ENCODE measurements around the gene ASXL1. TPM values are rescaled to one million over a fixed set of nuclear protein-coding genes. Genes with fewer than 3 reads are reported as not detected.
"Not testable (repeated sequence)": the region's sequence is repeated elsewhere in the genome, so short reads cannot be mapped to it uniquely, and the experiment has no call there.

Gene ASXL1
- total RNA-seq, 2 experiments from 2014 or later = 155 to 162 TPM

GRCh38 chr20:32464401-32465091, 106.4 kb downstream of the ASXL1 start:
- H3K4me1 Mint-ChIP-seq (ENCODE audit: low read depth) = no peaks in the 10 kb centered on the region
- CTCF ChIA-PET = no interaction called here
- intact Hi-C loops (cut with micrococcal nuclease) = no loop called here
- no peaks in the 10 kb centered on the region for H3K27me3 Mint-ChIP-seq (ENCODE audit: low read depth)
- H3K9me3 Mint-ChIP-seq = no peaks in the 10 kb centered on the region
- no peak overlapping the region for H3K4me3 Mint-ChIP-seq
- no peaks in the 10 kb centered on the region for H3K36me3 Mint-ChIP-seq (ENCODE audit: low read depth)
- DNase-seq = no peak
- no peak overlapping the region for H3K27ac Mint-ChIP-seq

DNA sequence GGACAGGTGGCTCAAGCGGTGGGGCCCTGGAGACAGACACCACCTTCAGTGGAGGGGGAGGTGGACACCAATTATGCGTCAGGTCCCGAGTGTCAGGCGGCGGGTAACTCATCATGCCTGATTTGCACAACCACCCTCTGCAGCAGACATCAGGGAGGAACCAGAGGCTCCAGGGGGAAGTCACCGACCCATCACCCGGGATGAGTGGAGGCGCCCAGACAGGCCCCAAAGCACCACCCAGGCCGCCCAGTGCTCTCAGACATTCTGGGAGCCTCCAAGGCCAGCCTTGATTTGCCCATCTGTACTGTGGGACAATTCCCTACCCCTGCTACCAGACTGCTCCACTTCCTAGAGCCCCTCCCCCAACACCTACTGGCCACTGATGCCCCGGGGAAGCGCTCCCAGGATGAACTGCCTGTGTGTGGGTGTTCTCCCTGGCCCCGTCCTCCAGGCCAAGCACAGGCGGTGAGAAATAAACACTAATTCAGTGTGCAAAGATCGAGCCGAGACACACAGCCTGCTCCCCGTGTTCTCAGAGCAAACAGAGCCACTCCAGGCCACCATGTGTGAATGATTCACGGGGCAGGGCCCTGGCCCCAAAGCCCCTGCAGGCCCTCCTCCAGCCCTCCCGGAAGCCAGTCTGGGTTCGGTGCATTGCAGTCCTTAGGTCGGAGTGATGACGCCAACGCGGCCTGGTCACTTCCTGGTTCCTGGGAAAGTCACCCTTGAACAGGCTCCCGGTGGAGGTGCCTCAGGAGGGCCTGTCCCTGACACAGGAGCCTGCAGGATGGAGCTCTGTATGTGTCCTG, 107.2 kb downstream of the ASXL1 start:
- Mint-ChIP-seq H3K27me3 (ENCODE audit: low read depth) (no peaks in the 10 kb centered on the region), H3K36me3 (ENCODE audit: low read depth) (no peaks in the 10 kb centered on the region), H3K27ac (no peak overlapping the region), H3K9me3 (no peaks in the 10 kb centered on the region), H3K4me3 (no peak overlapping the region), H3K4me1 (ENCODE audit: low read depth) (peaks cover 2% of the 10 kb centered on the region)
- no peak for DNase-seq
- intact Hi-C loops (cut with micrococcal nuclease) = no loop called here
- CTCF ChIA-PET = no interaction called here

DNA sequence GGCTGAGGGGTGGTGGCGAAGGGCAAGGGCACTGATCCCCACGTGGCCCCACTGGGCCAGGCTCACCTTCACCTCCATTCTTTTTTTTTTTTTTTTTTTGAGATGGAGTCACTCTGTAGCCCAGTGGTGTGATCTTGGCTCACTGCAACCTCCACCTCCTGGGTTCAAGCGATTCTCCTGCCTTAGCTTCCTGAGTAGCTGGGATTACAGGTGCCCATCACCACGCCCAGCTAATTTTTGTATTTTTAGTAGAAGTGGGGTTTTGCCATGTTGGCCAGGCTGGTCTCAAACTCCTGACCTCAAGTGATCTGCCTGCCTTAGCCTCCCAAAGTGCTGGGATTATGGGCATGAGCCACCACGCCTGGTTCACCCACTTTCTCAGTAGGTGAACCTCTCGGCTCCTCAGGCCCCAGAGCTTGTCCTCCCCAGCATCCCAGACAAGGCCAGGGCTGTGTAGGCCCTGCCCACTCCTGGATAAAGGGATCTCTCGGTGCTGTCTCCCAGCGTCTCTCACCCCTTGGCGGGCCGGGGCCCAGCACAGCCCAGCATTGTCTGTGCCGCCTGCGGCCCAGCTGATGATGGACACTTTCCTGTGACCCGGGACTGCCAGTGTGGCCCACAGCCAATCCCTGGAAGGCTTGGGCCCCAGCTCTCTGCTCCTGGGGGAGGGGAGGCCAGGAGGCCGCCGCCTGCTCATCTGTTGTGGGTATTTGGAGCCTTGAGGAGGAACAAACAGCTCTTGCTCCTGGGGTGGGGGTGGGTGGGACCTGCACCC, 108.0 kb downstream of the ASXL1 start:
- H3K27ac Mint-ChIP-seq = not testable (repeated sequence)

GRCh38 chr20:32466739-32467505, 108.8 kb downstream of the ASXL1 start:
- CTCF ChIA-PET = interaction anchor here (0.5 kb wide), 1 partner anchor 303 kb away, joined by 3 read pairs; no protein-coding TSS in a partner anchor
- intact Hi-C loops (cut with micrococcal nuclease) = no loop called here
- Mint-ChIP-seq H3K9me3 (no peaks in the 10 kb centered on the region), H3K36me3 (ENCODE audit: low read depth) (no peaks in the 10 kb centered on the region), H3K27ac (no peak overlapping the region), H3K4me1 (ENCODE audit: low read depth) (peaks cover 8% of the 10 kb centered on the region), H3K27me3 (ENCODE audit: low read depth) (no peaks in the 10 kb centered on the region), H3K4me3 (no peak overlapping the region)
- no peak for DNase-seq

More for the DNA sequence above, 108.0 kb downstream of the ASXL1 start:
- intact Hi-C loops (cut with micrococcal nuclease); H3K4me3 Mint-ChIP-seq; H3K4me1 Mint-ChIP-seq (ENCODE audit: low read depth); H3K27me3 Mint-ChIP-seq (ENCODE audit: low read depth); H3K9me3 Mint-ChIP-seq; CTCF ChIA-PET; H3K36me3 Mint-ChIP-seq (ENCODE audit: low read depth); DNase-seq: not testable (repeated sequence)

- no peaks in the 10 kb centered on the region for H3K27me3 Mint-ChIP-seq (ENCODE audit: low read depth)
- DNase-seq = no peak
- H3K27ac Mint-ChIP-seq = no peak overlapping the region
- intact Hi-C loops (cut with micrococcal nuclease) = no loop called here
- H3K4me1 Mint-ChIP-seq (ENCODE audit: low read depth) = peaks cover 8% of the 10 kb centered on the region
- no peak overlapping the region for H3K4me3 Mint-ChIP-seq
- H3K36me3 Mint-ChIP-seq (ENCODE audit: low read depth) = no peaks in the 10 kb centered on the region
- no peaks in the 10 kb centered on the region for H3K9me3 Mint-ChIP-seq
- CTCF ChIA-PET = interaction anchor here (0.5 kb wide), 2 partner anchors 193 to 302 kb away, joined by 3 to 5 read pairs; no protein-coding TSS in a partner anchor
Observed at GRCh38 chr20:32467506-32468312, 109.6 kb downstream of the ASXL1 start.

- peaks cover 8% of the 10 kb centered on the region for H3K4me1 Mint-ChIP-seq (ENCODE audit: low read depth)
- no peak overlapping the region for H3K27ac Mint-ChIP-seq
- no peak for DNase-seq
- intact Hi-C loops (cut with micrococcal nuclease) = no loop called here
- H3K27me3 Mint-ChIP-seq (ENCODE audit: low read depth) = no peaks in the 10 kb centered on the region
- CTCF ChIA-PET = interaction anchor here (0.5 kb wide), 1 partner anchor 193 kb away, joined by 5 read pairs; no protein-coding TSS in a partner anchor
- no peaks in the 10 kb centered on the region for H3K9me3 Mint-ChIP-seq
- no peak overlapping the region for H3K4me3 Mint-ChIP-seq
- no peaks in the 10 kb centered on the region for H3K36me3 Mint-ChIP-seq (ENCODE audit: low read depth)
Observed at GRCh38 chr20:32468313-32468640, 110.1 kb downstream of the ASXL1 start.

GRCh38 chr20:32468860-32469259, 110.7 kb downstream of the ASXL1 start:
- peaks cover 8% of the 10 kb centered on the region for H3K4me1 Mint-ChIP-seq (ENCODE audit: low read depth)
- peaks cover 2% of the 10 kb centered on the region for H3K36me3 Mint-ChIP-seq (ENCODE audit: low read depth)
- no peaks in the 10 kb centered on the region for H3K27me3 Mint-ChIP-seq (ENCODE audit: low read depth)
- DNase-seq = no peak
- CTCF ChIA-PET = interaction anchor here (0.7 kb wide), 1 partner anchor 311 kb away, joined by 4 read pairs; no protein-coding TSS in a partner anchor
- H3K4me3 Mint-ChIP-seq = no peak overlapping the region
- H3K9me3 Mint-ChIP-seq = no peaks in the 10 kb centered on the region
- intact Hi-C loops (cut with micrococcal nuclease) = no loop called here
- H3K27ac Mint-ChIP-seq = no peak overlapping the region

GRCh38 chr20:32470025-32470861, 112.1 kb downstream of the ASXL1 start:
- intact Hi-C loops (cut with micrococcal nuclease) = no loop called here
- peak overlapping the region; percentile 41 for H3K27ac Mint-ChIP-seq
- H3K27me3 Mint-ChIP-seq (ENCODE audit: low read depth) = no peaks in the 10 kb centered on the region
- DNase-seq = peak; percentile 54
- H3K36me3 Mint-ChIP-seq (ENCODE audit: low read depth) = peaks cover 2% of the 10 kb centered on the region
- CTCF ChIA-PET = interaction anchor here (0.9 to 1.2 kb wide), 3 partner anchors 10 to 183 kb away, joined by 3 to 4 read pairs (median 4); no protein-coding TSS in a partner anchor
- H3K4me1 Mint-ChIP-seq (ENCODE audit: low read depth) = peaks cover 8% of the 10 kb centered on the region
- no peaks in the 10 kb centered on the region for H3K9me3 Mint-ChIP-seq
- H3K4me3 Mint-ChIP-seq = no peak overlapping the region

- Mint-ChIP-seq H3K27me3 (ENCODE audit: low read depth) (no peaks in the 10 kb centered on the region), H3K4me3 (no peak overlapping the region), H3K27ac (no peak overlapping the region), H3K36me3 (ENCODE audit: low read depth) (peaks cover 2% of the 10 kb centered on the region), H3K4me1 (ENCODE audit: low read depth) (peaks cover 12% of the 10 kb centered on the region), H3K9me3 (no peaks in the 10 kb centered on the region)
- CTCF ChIA-PET = interaction anchor here (0.7 to 1.2 kb wide), 5 partner anchors 9 to 603 kb away, joined by 3 to 5 read pairs (median 4); no protein-coding TSS in a partner anchor
- DNase-seq = no peak
- intact Hi-C loops (cut with micrococcal nuclease) = no loop called here
Observed at GRCh38 chr20:32470940-32471339, 112.8 kb downstream of the ASXL1 start.

DNA sequence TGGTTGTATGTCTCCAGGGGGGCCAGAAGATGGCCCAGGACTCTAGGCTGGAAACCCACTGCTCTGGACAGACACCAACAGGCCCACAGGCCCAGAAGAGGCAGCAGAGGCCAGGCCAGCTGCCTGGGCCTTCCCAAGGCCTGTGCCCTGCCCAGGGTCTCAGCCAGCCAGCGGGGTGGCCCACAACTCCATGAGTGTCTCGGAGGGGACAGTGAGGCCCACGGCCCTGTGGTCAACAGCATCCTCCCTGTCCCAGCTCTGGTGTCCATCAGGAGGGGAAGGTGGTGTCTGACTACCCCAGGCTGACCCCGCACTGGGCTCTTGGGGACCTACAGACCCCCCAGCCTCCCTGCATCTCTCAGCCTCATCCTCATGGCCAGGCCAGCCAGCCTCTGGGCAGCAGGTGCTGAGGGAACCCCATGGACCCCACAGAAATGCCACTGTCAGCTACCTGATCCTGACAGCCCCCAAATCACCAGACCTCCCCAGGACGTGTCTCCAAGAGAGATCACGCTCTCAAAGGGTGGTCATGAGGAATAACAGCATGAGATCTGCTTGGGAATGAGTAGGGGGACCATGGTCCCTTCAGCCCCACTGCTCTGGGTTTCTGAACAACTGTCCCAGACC, 114.6 kb downstream of the ASXL1 start:
- H3K4me3 Mint-ChIP-seq = no peak overlapping the region
- no peak for DNase-seq
- peaks cover 30% of the 10 kb centered on the region for H3K4me1 Mint-ChIP-seq (ENCODE audit: low read depth)
- intact Hi-C loops (cut with micrococcal nuclease) = no loop called here
- CTCF ChIA-PET = interaction anchor here (0.6 kb wide), 1 partner anchor 233 kb away, joined by 4 read pairs; no protein-coding TSS in a partner anchor
- H3K36me3 Mint-ChIP-seq (ENCODE audit: low read depth) = peaks cover 2% of the 10 kb centered on the region
- H3K9me3 Mint-ChIP-seq = no peaks in the 10 kb centered on the region
- H3K27ac Mint-ChIP-seq = no peak overlapping the region
- H3K27me3 Mint-ChIP-seq (ENCODE audit: low read depth) = no peaks in the 10 kb centered on the region

Measured in activated naive CD4-positive, alpha-beta T cell treated with anti-CD3 and anti-CD28 coated beads for 36 hours (primary cell).